HEK293T (cell line): ENCODE measurements around the gene MANBA.

Experiments
- ARNT ChIP-seq: fragments of 450-650 bp; IDR thresholded peaks from 2 replicates; pipeline ENCODE4 v1.6.1; 2017; ENCODE audit warnings: mild to moderate bottlenecking
- BHLHE40 ChIP-seq: fragments of 450-650 bp; IDR thresholded peaks from 2 replicates; pipeline ENCODE4 v1.6.1; 2016; ENCODE audit warnings: mild to moderate bottlenecking, moderate library complexity, borderline replicate concordance
- ELF4 ChIP-seq: fragments of 450-650 bp; IDR thresholded peaks from 2 replicates; pipeline ENCODE4 v1.6.1; 2017; ENCODE audit warnings: antibody characterized with exemption
- FOXA1 ChIP-seq: fragments of 450-650 bp; IDR thresholded peaks from 2 replicates; pipeline ENCODE4 v1.6.1; 2016; ENCODE audit warnings: mild to moderate bottlenecking
- FOXK2 ChIP-seq: fragments of 450-650 bp; IDR thresholded peaks from 2 replicates; pipeline ENCODE4 v1.6.1; 2016; ENCODE audit warnings: mild to moderate bottlenecking
- FOXM1 ChIP-seq: fragments of 450-650 bp; IDR thresholded peaks from 2 replicates; pipeline ENCODE4 v1.6.1; 2017; ENCODE audit warnings: mild to moderate bottlenecking, borderline replicate concordance
- HDGF ChIP-seq: fragments of 450-650 bp; IDR thresholded peaks from 2 replicates; pipeline ENCODE4 v1.6.1; 2017; ENCODE audit warnings: antibody characterized with exemption, borderline replicate concordance
- L3MBTL2 ChIP-seq: fragments of 450-650 bp; conservative IDR thresholded peaks from 2 replicates; pipeline ENCODE4 v1.6.1; 2016; ENCODE audit warnings: mild to moderate bottlenecking
- LEF1 ChIP-seq: fragments of 450-650 bp; IDR thresholded peaks from 2 replicates; pipeline ENCODE4 v1.6.1; 2017; ENCODE audit warnings: mild to moderate bottlenecking, borderline replicate concordance
- NFRKB ChIP-seq: fragments of 450-650 bp; IDR thresholded peaks from 2 replicates; pipeline ENCODE4 v1.6.1; 2016; ENCODE audit warnings: mild to moderate bottlenecking, moderate library complexity
- SUZ12 ChIP-seq: fragments of 450-650 bp; IDR thresholded peaks from 2 replicates; pipeline ENCODE4 v1.6.1; 2016; ENCODE audit warnings: mild to moderate bottlenecking
- TARDBP ChIP-seq: fragments of 450-650 bp; IDR thresholded peaks from 2 replicates; pipeline ENCODE4 v1.6.1; 2016
- ZNF384 ChIP-seq: fragments of 450-650 bp; IDR thresholded peaks from 2 replicates; pipeline ENCODE4 v1.6.1; 2016

- no peak for TF ChIP-seq BHLHE40
- TF ChIP-seq ARNT: no peak
- no peak for TF ChIP-seq L3MBTL2
- no peak for TF ChIP-seq SUZ12
- no peak for TF ChIP-seq LEF1
- no peak for TF ChIP-seq NFRKB
- TF ChIP-seq ELF4: no peak
- TF ChIP-seq ZNF384: no peak
- no peak for TF ChIP-seq TARDBP
- no peak for TF ChIP-seq FOXA1
- no peak for TF ChIP-seq FOXM1
- no peak for TF ChIP-seq HDGF
- TF ChIP-seq FOXK2: no peak
Observed at GRCh38 chr4:102722740-102723139, 38.0 kb downstream of the MANBA start.
